Activated CD8-positive, alpha-beta T cell treated with anti-CD3 and anti-CD28 coated beads for 36 hours (primary cell): Measurements from ENCODE around the gene MNT. TPM values are rescaled to one million over a fixed set of nuclear protein-coding genes. Genes with fewer than 3 reads are reported as not detected.

ENCODE experiments used
- ATAC-seq: fragments of 200-7000 bp; cut with Tn5 transposase; one replicate; pipeline ENCODE4 v1.10.0; 2021; ENCODE audit warnings: mild to moderate bottlenecking, moderate library complexity
- CTCF ChIA-PET: fragments of 350-600 bp; sonication (Branson Sonifier 250); formaldehyde crosslinking; loops from one replicate; lab custom pipeline; 2021; ENCODE audit warnings: antibody characterized with exemption; lab: Charles Lee
- POLR2A ChIA-PET: fragments of 350-600 bp; sonication (Branson Sonifier 250); formaldehyde crosslinking; loops from one replicate; lab custom pipeline; 2021; ENCODE audit warnings: antibody characterized with exemption; lab: Charles Lee
- DNase-seq: peaks from one replicate; pipeline ENCODE4 v3.0.0-alpha.2; 2020
- H3K27ac Mint-ChIP-seq: one replicate; pipeline ENCODE4 v1.8.0; 2021; ENCODE audit warnings: mild to moderate bottlenecking, mixed read lengths
- H3K27me3 Mint-ChIP-seq: one replicate; pipeline ENCODE4 v1.8.0; 2021; ENCODE audit warnings: mixed read lengths
- H3K36me3 Mint-ChIP-seq: one replicate; pipeline ENCODE4 v1.8.0; 2021; ENCODE audit warnings: low read depth, mixed read lengths
- H3K4me1 Mint-ChIP-seq: one replicate; pipeline ENCODE4 v1.8.0; 2021; ENCODE audit warnings: low read depth, mixed read lengths
- H3K4me3 Mint-ChIP-seq: one replicate; pipeline ENCODE4 v1.8.0; 2021; ENCODE audit warnings: mild to moderate bottlenecking, moderate library complexity, mixed read lengths
- H3K9me3 Mint-ChIP-seq: one replicate; pipeline ENCODE4 v1.8.0; 2021; ENCODE audit warnings: mixed read lengths
- intact Hi-C: fragments of 100-400 bp; cut with micrococcal nuclease; formaldehyde crosslinking; loops from one replicate; pipeline ENCODE4 v1.10.0; 2022
- total RNA-seq, 2 experiments: library from RNA; stranded (reverse); gene quantifications; one replicate each; pipeline ENCODE4 v1.2.3, GENCODE V29; 2021
- TF ChIP-seq, protein P1 (sequence below): fragments of 200-600 bp; IDR thresholded peaks from one replicate; pipeline ENCODE4 v1.8.0; 2022; ENCODE audit warnings: antibody characterized with exemption, mild to moderate bottlenecking

MNT gene
- total RNA-seq, 2 experiments from 2014 or later: 21.6 to 23.1 TPM

DNA sequence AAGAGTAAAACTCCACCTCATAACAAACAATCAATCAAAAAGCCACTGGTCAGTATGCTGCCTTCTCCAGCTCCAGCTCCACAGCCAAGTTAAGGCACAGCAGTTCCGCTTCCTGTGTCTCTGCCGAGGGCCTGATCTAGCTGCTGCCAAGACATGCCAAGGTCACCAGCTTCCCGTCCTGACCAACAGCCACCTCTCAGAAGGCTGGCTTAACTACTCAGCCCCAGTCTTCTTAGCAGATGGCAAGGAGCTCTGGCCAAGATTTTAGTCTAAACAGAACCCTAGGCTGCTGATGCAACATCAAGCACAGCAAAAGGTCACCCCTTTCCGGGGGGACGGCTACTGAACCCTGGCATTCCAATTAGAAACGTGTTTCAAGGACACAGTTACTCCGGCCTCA lies 17.7 kb upstream of the MNT start:
- intact Hi-C loops: no loop called here
- Mint-ChIP-seq H3K4me1 (peaks cover 4% of the 10 kb centered on the region), H3K4me3 (no peak overlapping the region), H3K9me3 (no peaks in the 10 kb centered on the region), H3K27ac (peak overlapping the region; percentile 54), H3K36me3 (peaks cover 26% of the 10 kb centered on the region), H3K27me3 (no peaks in the 10 kb centered on the region)
- ChIA-PET CTCF (interaction anchor here (0.9 to 10.5 kb wide), 4 partner anchors 15 to 364 kb away, joined by 3 to 463 read pairs (median 4); partner anchors contain the start of gene HIC1), POLR2A (interaction anchor here (1.2 kb wide), 1 partner anchor 27 kb away, joined by 4 read pairs; no protein-coding TSS in a partner anchor)
- TF ChIP-seq, protein P1, sequence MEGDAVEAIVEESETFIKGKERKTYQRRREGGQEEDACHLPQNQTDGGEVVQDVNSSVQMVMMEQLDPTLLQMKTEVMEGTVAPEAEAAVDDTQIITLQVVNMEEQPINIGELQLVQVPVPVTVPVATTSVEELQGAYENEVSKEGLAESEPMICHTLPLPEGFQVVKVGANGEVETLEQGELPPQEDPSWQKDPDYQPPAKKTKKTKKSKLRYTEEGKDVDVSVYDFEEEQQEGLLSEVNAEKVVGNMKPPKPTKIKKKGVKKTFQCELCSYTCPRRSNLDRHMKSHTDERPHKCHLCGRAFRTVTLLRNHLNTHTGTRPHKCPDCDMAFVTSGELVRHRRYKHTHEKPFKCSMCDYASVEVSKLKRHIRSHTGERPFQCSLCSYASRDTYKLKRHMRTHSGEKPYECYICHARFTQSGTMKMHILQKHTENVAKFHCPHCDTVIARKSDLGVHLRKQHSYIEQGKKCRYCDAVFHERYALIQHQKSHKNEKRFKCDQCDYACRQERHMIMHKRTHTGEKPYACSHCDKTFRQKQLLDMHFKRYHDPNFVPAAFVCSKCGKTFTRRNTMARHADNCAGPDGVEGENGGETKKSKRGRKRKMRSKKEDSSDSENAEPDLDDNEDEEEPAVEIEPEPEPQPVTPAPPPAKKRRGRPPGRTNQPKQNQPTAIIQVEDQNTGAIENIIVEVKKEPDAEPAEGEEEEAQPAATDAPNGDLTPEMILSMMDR: no peak
- ATAC-seq (no peak), DNase-seq (no peak)

DNA sequence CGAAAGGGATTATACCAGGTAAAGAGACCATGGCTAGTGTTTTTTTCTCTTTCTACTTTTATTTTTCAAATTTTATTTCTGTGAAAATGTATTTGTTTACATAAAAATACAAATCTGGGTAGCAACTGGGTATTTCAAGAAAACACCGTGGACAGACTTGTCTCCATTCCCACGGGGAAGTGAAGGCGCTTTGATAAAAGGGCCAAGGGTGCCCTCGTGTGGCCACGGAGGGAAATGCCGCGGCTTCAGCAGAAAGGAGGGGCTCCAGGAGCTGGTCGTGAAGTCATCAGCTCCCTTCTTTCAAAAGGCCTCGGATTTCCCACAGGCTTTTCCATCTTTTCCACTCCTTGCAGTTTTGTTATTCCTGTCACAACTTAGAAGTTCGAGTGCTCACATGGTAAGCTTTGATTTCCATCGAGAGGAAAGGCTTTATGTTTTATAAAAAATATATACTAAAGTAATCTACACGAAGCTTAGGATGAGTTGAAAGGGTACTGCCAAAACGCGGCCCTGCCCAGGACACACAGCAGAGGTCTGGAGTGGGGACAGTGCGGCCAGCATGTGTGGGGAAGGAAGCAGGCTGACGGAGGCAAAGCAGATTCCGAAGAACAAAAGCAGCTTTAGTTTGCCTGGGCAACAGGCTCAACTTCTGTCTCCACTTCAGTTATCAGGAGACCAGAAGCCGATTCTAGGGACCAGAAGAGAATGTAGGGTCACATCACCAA lies 15.3 kb upstream of the MNT start:
- ATAC-seq (peak; percentile 89), DNase-seq (peak; percentile 91)
- Mint-ChIP-seq H3K27ac (peak overlapping the region; percentile 59), H3K36me3 (peaks cover 22% of the 10 kb centered on the region), H3K4me1 (peaks cover 3% of the 10 kb centered on the region), H3K4me3 (no peak overlapping the region), H3K9me3 (no peaks in the 10 kb centered on the region), H3K27me3 (no peaks in the 10 kb centered on the region)
- intact Hi-C loops: loop anchor here (2.0 kb wide), 1 partner anchor 33 kb away; no protein-coding TSS in a partner anchor
- ChIA-PET POLR2A (interaction anchor here (0.6 to 2.0 kb wide), 9 partner anchors 16 to 265 kb away, joined by 3 to 11 read pairs (median 3); partner anchors contain the start of gene TSR1), CTCF (interaction anchor here (0.6 to 10.5 kb wide), 58 partner anchors 9 to 423 kb away, joined by 3 to 463 read pairs (median 4); partner anchors contain the start of genes HIC1, METTL16, MNT and PAFAH1B1)
- TF ChIP-seq, protein P1: peak; percentile 99

DNA sequence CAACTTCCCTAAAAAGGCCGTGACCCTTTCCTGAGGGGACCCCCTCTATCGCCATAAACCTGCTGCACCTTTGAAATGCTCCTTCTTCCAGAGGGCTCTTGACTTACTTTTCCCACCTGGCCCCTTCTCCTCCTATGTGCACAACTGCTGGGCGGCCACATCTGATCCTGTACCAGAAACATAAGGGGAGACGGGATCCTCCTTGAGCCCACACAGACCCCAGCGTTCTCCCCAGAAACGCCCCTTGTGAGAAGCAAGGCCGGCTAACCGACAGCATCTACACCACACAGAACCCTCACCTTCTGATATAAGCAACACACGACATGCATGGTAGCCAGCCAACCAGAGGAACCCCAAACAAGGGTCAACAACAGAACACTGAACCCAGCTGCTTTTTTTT lies 14.2 kb upstream of the MNT start:
- no peak overlapping the region for H3K4me3 Mint-ChIP-seq
- intact Hi-C loops: no loop called here
- H3K27me3 Mint-ChIP-seq: no peaks in the 10 kb centered on the region
- DNase-seq (no peak), ATAC-seq (no peak)
- H3K4me1 Mint-ChIP-seq: peaks cover 3% of the 10 kb centered on the region
- H3K9me3 Mint-ChIP-seq: no peaks in the 10 kb centered on the region
- ChIA-PET CTCF (interaction anchor here (0.7 to 10.5 kb wide), 19 partner anchors 11 to 357 kb away, joined by 3 to 463 read pairs (median 5); partner anchors contain the start of genes METTL16, MNT and PAFAH1B1), POLR2A (interaction anchor here (1.4 kb wide), 1 partner anchor 15 kb away, joined by 5 read pairs; no protein-coding TSS in a partner anchor)
- TF ChIP-seq, protein P1: no peak
- peaks cover 19% of the 10 kb centered on the region for H3K36me3 Mint-ChIP-seq
- H3K27ac Mint-ChIP-seq: no peak overlapping the region

DNA sequence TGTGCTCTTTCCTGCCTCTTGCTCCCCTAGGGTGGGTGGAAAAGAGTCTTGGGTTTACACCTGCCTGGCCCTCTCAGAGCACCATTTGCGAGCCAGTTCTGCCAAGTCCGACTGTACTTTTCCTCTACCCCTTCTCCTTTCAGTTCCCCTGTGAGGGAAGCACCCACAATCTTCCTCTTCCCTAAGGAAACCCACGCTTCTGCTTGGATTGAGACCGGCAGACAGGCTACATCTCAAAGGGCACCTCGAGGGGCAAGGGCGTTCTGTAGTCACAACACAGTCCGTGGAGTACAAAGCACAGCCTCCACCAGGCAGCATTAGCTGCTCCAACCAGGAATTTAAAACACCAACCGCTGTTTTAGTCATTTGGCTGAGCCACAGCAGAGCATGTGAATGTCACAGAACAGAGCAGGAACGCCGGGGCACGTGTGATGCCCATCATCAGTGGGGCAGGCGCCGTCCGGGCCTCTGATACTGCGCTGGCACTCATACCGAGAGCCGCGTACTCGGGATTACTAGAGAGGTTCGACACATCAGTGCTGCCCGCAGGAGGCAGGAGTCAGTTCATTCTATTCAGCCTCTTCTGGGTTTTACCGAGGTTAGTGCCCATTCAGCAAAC lies 13.7 kb upstream of the MNT start:
- Mint-ChIP-seq H3K36me3 (peaks cover 17% of the 10 kb centered on the region), H3K4me1 (peaks cover 3% of the 10 kb centered on the region), H3K27ac (no peak overlapping the region), H3K9me3 (no peaks in the 10 kb centered on the region), H3K4me3 (no peak overlapping the region), H3K27me3 (no peaks in the 10 kb centered on the region)
- ChIA-PET CTCF (interaction anchor here (2.2 to 10.5 kb wide), 2 partner anchors 32 to 45 kb away, joined by 13 to 463 read pairs; no protein-coding TSS in a partner anchor), POLR2A (no interaction called here)
- no peak for ATAC-seq
- TF ChIP-seq, protein P1: no peak
- no peak for DNase-seq
- intact Hi-C loops: no loop called here
